Testis (tissue), 2 donors: ENCODE results near the gene SHTN1.

Source experiments
- CTCF ChIP-seq, 3 experiments: fragments of 450-650 bp in 2 of 3; fragments of 200-600 bp in 1 of 3; sonication (generic) in 1 of 3; IDR thresholded peaks; one replicate each; pipeline ENCODE4 v1.5.1; 2016 to 2019; ENCODE audit warnings: antibody characterized with exemption in 3 of 3, mild to moderate bottlenecking in 2 of 3, moderate library complexity in 1 of 3
- POLR2A ChIP-seq: fragments of 450-650 bp; IDR thresholded peaks from one replicate; pipeline ENCODE4 v1.6.1; 2017; ENCODE audit warnings: antibody characterized with exemption, mild to moderate bottlenecking, moderate library complexity

- TF ChIP-seq CTCF (IDR thresholded peaks at IDR 0.05) (no peak), POLR2A (no peak)
Measured at GRCh38 chr10:116835658-116836057, 169.3 kb downstream of the SHTN1 start.
